Neural progenitor cell (in vitro differentiated cells): ENCODE results near the gene RALGDS.

ENCODE experiments used
- CTCF ChIP-seq: fragments of 200-600 bp; sonication (generic); IDR thresholded peaks from 2 replicates; pipeline ENCODE4 v1.5.1; 2017; ENCODE audit warnings: antibody characterized with exemption, mild to moderate bottlenecking
- EZH2 ChIP-seq: fragments of 200-600 bp; sonication (generic); IDR thresholded peaks from 2 replicates; pipeline ENCODE4 v1.6.1; 2017; ENCODE audit warnings: antibody characterized with exemption, mild to moderate bottlenecking, moderate library complexity
- EZH2phosphoT487 ChIP-seq: fragments of 200-600 bp; sonication (generic); IDR thresholded peaks from 2 replicates; pipeline ENCODE4 v1.6.1; 2017; ENCODE audit warnings: antibody characterized with exemption

DNA sequence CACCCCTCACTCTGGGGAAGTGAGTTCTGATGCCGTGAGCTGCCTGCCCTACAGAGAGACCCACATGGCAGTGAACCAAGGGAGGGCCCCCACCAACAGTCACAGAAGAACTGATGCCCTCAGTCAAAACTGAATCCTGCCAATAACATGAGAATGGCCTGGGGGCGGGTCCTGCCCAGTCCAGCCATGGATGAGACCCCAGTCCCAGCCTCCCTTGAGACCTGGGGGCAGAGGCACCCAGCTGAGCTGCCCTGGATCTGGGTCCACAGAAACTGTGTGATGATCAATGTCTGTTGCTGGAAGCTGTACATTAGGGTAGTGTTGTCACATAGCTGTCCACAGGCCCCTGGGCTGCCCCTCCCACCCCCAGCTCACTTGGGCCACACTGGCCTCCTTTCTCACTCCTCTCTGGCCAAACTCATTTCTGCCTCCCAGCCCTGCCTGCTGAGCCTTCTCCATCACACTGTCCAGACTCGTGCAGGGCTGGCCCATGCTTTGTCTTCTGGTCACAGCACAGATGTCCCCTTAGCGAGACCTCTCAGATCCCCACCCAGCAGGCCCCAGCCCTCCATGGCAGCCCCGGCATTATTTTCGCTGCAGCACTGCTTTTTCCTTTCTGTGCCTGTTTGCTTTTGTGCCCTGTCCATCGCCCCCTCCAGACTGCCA lies 25.8 kb upstream of the RALGDS start:
- TF ChIP-seq CTCF (no peak), EZH2 (no peak), EZH2phosphoT487 (no peak)
